ENCODE data around the gene CCDC3. TPM values are rescaled to one million over a fixed set of nuclear protein-coding genes. Genes with fewer than 3 reads are reported as not detected.
A peak's percentile ranks its signal among the peaks of the same experiment; 100 is the strongest.

The CCDC3 gene
- total and polyA plus RNA-seq, 2 experiments from 2014 or later, result 4.3 to 6.7 TPM

GRCh38 chr10:12884851-12885250 lies 116.7 kb downstream of the CCDC3 start:
- no peak for DNase-seq (ENCODE audit: low read depth in 1 of 2, low spot score in 1 of 2)
- TF ChIP-seq CTCF (IDR thresholded peaks at IDR 0.05; ENCODE audit: low read depth, low read length), result no peak
- no peak overlapping the region for H3K4me3 ChIP-seq
- no peaks in the 10 kb centered on the region for H3K36me3 ChIP-seq
- no peaks in the 10 kb centered on the region for H3K27me3 ChIP-seq
- no peaks in the 10 kb centered on the region for H3K9me3 ChIP-seq (ENCODE audit: low read depth)
- no peak overlapping the region for H3K27ac ChIP-seq
- no peaks in the 10 kb centered on the region for H3K4me1 ChIP-seq (ENCODE audit: low read depth)

GRCh38 chr10:12880423-12880822 lies 121.1 kb downstream of the CCDC3 start:
- H3K4me3 ChIP-seq, result no peak overlapping the region
- no peak overlapping the region for H3K27ac ChIP-seq
- no peaks in the 10 kb centered on the region for H3K4me1 ChIP-seq (ENCODE audit: low read depth)
- DNase-seq (ENCODE audit: low read depth in 1 of 2, low spot score in 1 of 2), result no peak
- no peaks in the 10 kb centered on the region for H3K9me3 ChIP-seq (ENCODE audit: low read depth)
- no peak for TF ChIP-seq CTCF (IDR thresholded peaks at IDR 0.05; ENCODE audit: low read depth, low read length)
- H3K36me3 ChIP-seq, result no peaks in the 10 kb centered on the region
- H3K27me3 ChIP-seq, result no peaks in the 10 kb centered on the region

- DNase-seq (ENCODE audit: low read depth in 1 of 2, low spot score in 1 of 2), result no peak
- H3K4me3 ChIP-seq, result no peak overlapping the region
Measured at GRCh38 chr10:12877150-12877549, 124.4 kb downstream of the CCDC3 start.

GRCh38 chr10:12876266-12876665 lies 125.2 kb downstream of the CCDC3 start:
- Histone ChIP-seq H3K27me3 (no peaks in the 10 kb centered on the region), H3K27ac (no peak overlapping the region), H3K9me3 (ENCODE audit: low read depth) (no peaks in the 10 kb centered on the region), H3K36me3 (no peaks in the 10 kb centered on the region), H3K4me3 (no peak overlapping the region), H3K4me1 (ENCODE audit: low read depth) (no peaks in the 10 kb centered on the region)
- DNase-seq (ENCODE audit: low read depth in 1 of 2, low spot score in 1 of 2), result no peak
- TF ChIP-seq CTCF (IDR thresholded peaks at IDR 0.05; ENCODE audit: low read depth, low read length), result no peak

More at GRCh38 chr10:12877150-12877549, 124.4 kb downstream of the CCDC3 start:
- H3K4me1 ChIP-seq (ENCODE audit: low read depth), result no peaks in the 10 kb centered on the region
- TF ChIP-seq CTCF (IDR thresholded peaks at IDR 0.05; ENCODE audit: low read depth, low read length), result no peak
- no peak overlapping the region for H3K27ac ChIP-seq
- H3K36me3 ChIP-seq, result no peaks in the 10 kb centered on the region
- no peaks in the 10 kb centered on the region for H3K9me3 ChIP-seq (ENCODE audit: low read depth)
- H3K27me3 ChIP-seq, result no peaks in the 10 kb centered on the region

- H3K27ac ChIP-seq, result no peak overlapping the region
- no peak overlapping the region for H3K4me3 ChIP-seq
- DNase-seq (ENCODE audit: low read depth in 1 of 2, low spot score in 1 of 2), result peak in 1 of 2 donors; percentile 54
- no peaks in the 10 kb centered on the region for H3K36me3 ChIP-seq
- no peaks in the 10 kb centered on the region for H3K27me3 ChIP-seq
- TF ChIP-seq CTCF (IDR thresholded peaks at IDR 0.05; ENCODE audit: low read depth, low read length), result no peak
- H3K4me1 ChIP-seq (ENCODE audit: low read depth), result no peaks in the 10 kb centered on the region
- H3K9me3 ChIP-seq (ENCODE audit: low read depth), result no peaks in the 10 kb centered on the region
Measured at GRCh38 chr10:12875100-12875499, 126.4 kb downstream of the CCDC3 start.

GRCh38 chr10:12874501-12874900 lies 127.0 kb downstream of the CCDC3 start:
- Histone ChIP-seq H3K27ac (no peak overlapping the region), H3K36me3 (no peaks in the 10 kb centered on the region), H3K4me3 (no peak overlapping the region), H3K9me3 (ENCODE audit: low read depth) (no peaks in the 10 kb centered on the region), H3K27me3 (no peaks in the 10 kb centered on the region), H3K4me1 (ENCODE audit: low read depth) (no peaks in the 10 kb centered on the region)
- no peak for TF ChIP-seq CTCF (IDR thresholded peaks at IDR 0.05; ENCODE audit: low read depth, low read length)
- no peak for DNase-seq (ENCODE audit: low read depth in 1 of 2, low spot score in 1 of 2)
